OCI-LY7 (cell line): ENCODE results near the gene HELT. TPM values are rescaled to one million over a fixed set of nuclear protein-coding genes. Genes with fewer than 3 reads are reported as not detected.

ENCODE experiments used
- BruUV-seq: library from RNA; stranded (reverse); fragments of 400-500 nt; replicated peaks from 2 replicates; lab custom pipeline; 2021; lab: Mats Ljungman, UMichigan
- CTCF ChIA-PET: fragments of 300-600 bp; sonication (Branson Sonifier 250); formaldehyde crosslinking; loops from one replicate; lab custom pipeline; 2022; ENCODE audit warnings: antibody characterized with exemption; ENCODE audit not compliant: unreplicated experiment; lab: Charles Lee
- POLR2A ChIA-PET: fragments of 300-600 bp; sonication (Branson Sonifier 250); formaldehyde crosslinking; loops from one replicate; lab custom pipeline; 2022; ENCODE audit warnings: antibody characterized with exemption; lab: Charles Lee
- DNase-seq: peaks from one replicate; pipeline ENCODE4 v3.0.0-alpha.2; 2015; ENCODE audit warnings: low spot score
- H2AFZ ChIP-seq: fragments of 200-600 bp; sonication (generic), shearing (Covaris generic); 2 replicates; pipeline ENCODE4 v1.6.1; 2014; ENCODE audit warnings: mild to moderate bottlenecking, antibody characterized with exemption, low read length, moderate library complexity
- H3K27ac ChIP-seq: fragments of 200-600 bp; sonication (generic); 2 replicates; pipeline ENCODE4 v1.5.1; 2014; ENCODE audit warnings: mixed run types, low read depth, mild to moderate bottlenecking, moderate library complexity, low read length, inconsistent platforms; ENCODE audit not compliant: poor library complexity, severe bottlenecking
- H3K36me3 ChIP-seq: fragments of 200-600 bp; sonication (generic); 2 replicates; pipeline ENCODE4 v1.6.1; 2014; ENCODE audit warnings: mild to moderate bottlenecking, antibody characterized with exemption, low read length, moderate library complexity, mixed read lengths; ENCODE audit not compliant: insufficient read depth
- H3K4me1 ChIP-seq: fragments of 200-600 bp; sonication (generic); 2 replicates; pipeline ENCODE4 v1.5.1; 2014; ENCODE audit warnings: mild to moderate bottlenecking, low read length; ENCODE audit not compliant: insufficient read depth, poor library complexity, severe bottlenecking
- H3K4me2 ChIP-seq: fragments of 200-600 bp; sonication (generic); 2 replicates; pipeline ENCODE4 v1.6.1; 2014; ENCODE audit warnings: mild to moderate bottlenecking, low read length
- H3K4me3 ChIP-seq: fragments of 200-600 bp; sonication (generic); 2 replicates; pipeline ENCODE4 v1.5.1; 2014; ENCODE audit warnings: mild to moderate bottlenecking, low read depth, low read length; ENCODE audit not compliant: poor library complexity, severe bottlenecking
- H3K79me2 ChIP-seq: fragments of 200-600 bp; sonication (generic); 2 replicates; pipeline ENCODE4 v1.6.1; 2016; ENCODE audit warnings: low read depth, mild to moderate bottlenecking, low read length, moderate library complexity, mixed read lengths; ENCODE audit not compliant: insufficient read depth
- H3K9me2 ChIP-seq: fragments of 200-600 bp; sonication (generic); 2 replicates; pipeline ENCODE4 v1.6.1; 2016; ENCODE audit warnings: mild to moderate bottlenecking, low read length, mixed read lengths; ENCODE audit not compliant: insufficient read depth
- H3K9me3 ChIP-seq: fragments of 200-600 bp; sonication (generic); 2 replicates; pipeline ENCODE4 v1.6.1; 2014; ENCODE audit warnings: mild to moderate bottlenecking, mixed run types, low read length, mixed read lengths
- H4K20me1 ChIP-seq: fragments of 200-600 bp; sonication (generic); 2 replicates; pipeline ENCODE4 v1.6.1; 2014; ENCODE audit warnings: mild to moderate bottlenecking, antibody characterized with exemption, low read length, moderate library complexity, mixed read lengths; ENCODE audit not compliant: insufficient read depth
- EZH2phosphoT487 ChIP-seq: fragments of 200-600 bp; sonication (generic); IDR thresholded peaks from 2 replicates; pipeline ENCODE4 v1.6.1; 2018; ENCODE audit warnings: low read depth, borderline replicate concordance, mild to moderate bottlenecking, mixed run types, antibody characterized with exemption, low read length, moderate library complexity, mixed read lengths
- intact Hi-C: fragments of 100-400 bp; cut with micrococcal nuclease; formaldehyde crosslinking; loops from one replicate; pipeline ENCODE4 v1.10.0; 2022; ENCODE audit not compliant: unreplicated experiment
- total RNA-seq, 2 experiments: library from RNA; depleted of rRNA in 1 of 2; stranded (reverse); fragments of >200 nt in 1 of 2; shearing (Covaris generic) in 1 of 2; gene quantifications; 2 replicates each; pipeline ENCODE4 v1.2.3, GENCODE V29; 2014 to 2022
- TF ChIP-seq, protein P1 (sequence below): fragments of 200-600 bp; sonication (generic); conservative IDR thresholded peaks from 2 replicates; pipeline ENCODE4 v1.5.1; 2014; ENCODE audit warnings: mild to moderate bottlenecking, antibody characterized with exemption, low read length, moderate library complexity, mixed read lengths

The HELT gene
- total RNA-seq, 2 experiments from 2014 or later = not detected

DNA sequence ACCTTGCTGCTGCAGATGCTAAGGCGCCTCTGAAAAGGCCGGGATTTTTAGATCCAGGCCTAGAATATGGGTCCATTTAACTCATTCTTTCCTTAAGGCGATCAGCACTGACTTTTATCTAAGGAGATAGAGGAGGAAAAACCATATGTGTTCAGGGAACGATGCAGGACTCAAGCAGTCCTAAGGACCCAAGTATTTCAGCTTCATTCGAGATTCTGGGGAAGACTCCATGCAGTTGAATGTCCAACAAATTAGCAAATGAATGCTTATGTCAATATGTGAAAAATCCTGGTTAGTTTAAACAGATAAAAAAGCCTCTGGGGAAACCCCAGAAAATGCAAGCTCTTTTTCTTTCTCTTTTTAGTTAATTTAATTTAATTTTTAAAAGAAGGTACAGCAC lies 36.0 kb downstream of the HELT start:
- Histone ChIP-seq H3K9me2 (no peaks in the 10 kb centered on the region), H3K27ac (no peak overlapping the region), H3K4me1 (no peaks in the 10 kb centered on the region), H4K20me1 (no peaks in the 10 kb centered on the region), H3K9me3 (no peaks in the 10 kb centered on the region), H2AFZ (no peak overlapping the region), H3K36me3 (no peaks in the 10 kb centered on the region), H3K4me2 (no peak overlapping the region), H3K79me2 (no peaks in the 10 kb centered on the region), H3K4me3 (no peak overlapping the region)
- DNase-seq = no peak
- intact Hi-C loops = no loop called here
- TF ChIP-seq, protein P1, sequence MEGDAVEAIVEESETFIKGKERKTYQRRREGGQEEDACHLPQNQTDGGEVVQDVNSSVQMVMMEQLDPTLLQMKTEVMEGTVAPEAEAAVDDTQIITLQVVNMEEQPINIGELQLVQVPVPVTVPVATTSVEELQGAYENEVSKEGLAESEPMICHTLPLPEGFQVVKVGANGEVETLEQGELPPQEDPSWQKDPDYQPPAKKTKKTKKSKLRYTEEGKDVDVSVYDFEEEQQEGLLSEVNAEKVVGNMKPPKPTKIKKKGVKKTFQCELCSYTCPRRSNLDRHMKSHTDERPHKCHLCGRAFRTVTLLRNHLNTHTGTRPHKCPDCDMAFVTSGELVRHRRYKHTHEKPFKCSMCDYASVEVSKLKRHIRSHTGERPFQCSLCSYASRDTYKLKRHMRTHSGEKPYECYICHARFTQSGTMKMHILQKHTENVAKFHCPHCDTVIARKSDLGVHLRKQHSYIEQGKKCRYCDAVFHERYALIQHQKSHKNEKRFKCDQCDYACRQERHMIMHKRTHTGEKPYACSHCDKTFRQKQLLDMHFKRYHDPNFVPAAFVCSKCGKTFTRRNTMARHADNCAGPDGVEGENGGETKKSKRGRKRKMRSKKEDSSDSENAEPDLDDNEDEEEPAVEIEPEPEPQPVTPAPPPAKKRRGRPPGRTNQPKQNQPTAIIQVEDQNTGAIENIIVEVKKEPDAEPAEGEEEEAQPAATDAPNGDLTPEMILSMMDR = no peak
- TF ChIP-seq EZH2phosphoT487 = no peak
- ChIA-PET POLR2A (no interaction called here), CTCF (no interaction called here)
- BruUV-seq = no TSS peak

DNA sequence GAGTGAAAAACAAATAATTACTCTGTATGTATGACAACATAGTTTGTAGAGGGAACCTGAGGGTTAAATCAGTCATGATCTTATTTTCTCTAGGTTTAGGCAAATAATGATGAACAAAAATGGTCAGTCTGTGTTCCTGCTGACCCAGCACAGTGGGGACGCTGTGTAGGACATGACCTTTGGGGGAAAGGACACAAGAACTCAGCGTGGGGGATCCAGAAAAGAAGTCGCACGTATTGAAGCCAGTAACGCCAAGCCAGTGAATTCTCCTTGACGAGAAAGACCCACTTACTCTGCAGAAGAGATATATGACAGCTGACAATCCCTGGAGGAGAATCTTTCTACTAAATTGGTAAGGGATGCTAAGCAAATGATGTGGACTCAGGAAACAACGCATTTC lies 36.6 kb downstream of the HELT start:
- no peaks in the 10 kb centered on the region for H3K9me2 ChIP-seq
- ChIA-PET POLR2A (no interaction called here), CTCF (no interaction called here)
- TF ChIP-seq EZH2phosphoT487 = no peak
- TF ChIP-seq, protein P1 = no peak
- H3K4me1 ChIP-seq = no peaks in the 10 kb centered on the region
- intact Hi-C loops = no loop called here
- BruUV-seq = no TSS peak
- H4K20me1 ChIP-seq = no peaks in the 10 kb centered on the region
- H3K27ac ChIP-seq = no peak overlapping the region
- no peaks in the 10 kb centered on the region for H3K9me3 ChIP-seq
- H3K4me2 ChIP-seq = no peak overlapping the region
- no peak overlapping the region for H3K4me3 ChIP-seq
- no peak overlapping the region for H2AFZ ChIP-seq
- H3K79me2 ChIP-seq = no peaks in the 10 kb centered on the region
- DNase-seq = no peak
- no peaks in the 10 kb centered on the region for H3K36me3 ChIP-seq

DNA sequence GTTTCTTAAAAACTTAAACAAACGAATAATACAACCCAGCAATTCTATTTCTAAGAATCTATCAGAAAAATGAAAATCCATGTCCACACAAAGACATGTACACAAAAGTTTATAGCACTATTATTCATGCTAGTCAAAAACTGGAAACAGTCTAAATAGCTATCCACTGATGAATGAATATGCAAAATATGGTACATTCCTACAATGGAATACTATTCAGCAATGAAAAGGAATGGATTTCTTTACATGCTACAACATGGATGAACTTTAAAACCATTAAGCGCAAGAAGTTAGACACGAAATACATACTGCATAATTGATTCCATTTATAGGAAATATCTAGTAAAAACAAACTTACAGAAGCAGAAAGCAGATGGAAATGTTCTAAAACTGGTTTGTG lies 43.3 kb downstream of the HELT start:
- Histone ChIP-seq H3K9me3 (no peaks in the 10 kb centered on the region), H3K4me2 (no peak overlapping the region), H3K4me3 (no peak overlapping the region), H3K27ac (no peak overlapping the region), H4K20me1 (no peaks in the 10 kb centered on the region), H3K4me1 (no peaks in the 10 kb centered on the region), H3K79me2 (no peaks in the 10 kb centered on the region), H2AFZ (no peak overlapping the region), H3K9me2 (no peaks in the 10 kb centered on the region), H3K36me3 (no peaks in the 10 kb centered on the region)
- ChIA-PET CTCF (no interaction called here), POLR2A (no interaction called here)
- intact Hi-C loops = no loop called here
- TF ChIP-seq, protein P1 = no peak
- TF ChIP-seq EZH2phosphoT487 = no peak
- no TSS peak for BruUV-seq
- DNase-seq = no peak
